GM12878 (cell line): ENCODE data around the gene CREB5. TPM values are rescaled to one million over a fixed set of nuclear protein-coding genes. Genes with fewer than 3 reads are reported as not detected.

Experiments
- ATAC-seq: fragments of 200-7000 bp; cut with Tn5 transposase; 3 replicates; pipeline ENCODE4 v1.9.1; 2020; ENCODE audit warnings: mild to moderate bottlenecking, moderate library complexity
- BruUV-seq: library from RNA; stranded (reverse); fragments of 400-500 nt; replicated peaks from 2 replicates; lab custom pipeline; 2021; lab: Mats Ljungman, UMichigan
- CTCF ChIA-PET: fragments of 300-600 bp; sonication (Branson Sonifier 250); formaldehyde crosslinking; extraction: SDS; loops from one replicate; lab custom pipeline; 2021; ENCODE audit warnings: inconsistent platforms; lab: Yijun Ruan, JAX
- POLR2A ChIA-PET: fragments of 350-600 bp; formaldehyde crosslinking; extraction: SDS; loops from one replicate; lab custom pipeline; 2021; ENCODE audit warnings: inconsistent platforms; lab: Charles Lee
- RAD21 ChIA-PET: fragments of 300-600 bp; sonication (Branson Sonifier 250); formaldehyde crosslinking; loops from one replicate; lab custom pipeline; 2023; ENCODE audit warnings: antibody characterized with exemption; ENCODE audit not compliant: unreplicated experiment; lab: Charles Lee
- SMC1A ChIA-PET: fragments of 300-600 bp; sonication (Branson Sonifier 250); formaldehyde crosslinking; loops from one replicate; lab custom pipeline; 2023; ENCODE audit not compliant: unreplicated experiment, uncharacterized antibody; lab: Charles Lee
- DNase-seq: peaks from one replicate; pipeline ENCODE4 v3.0.0-alpha.2; 2011; ENCODE audit warnings: low read depth, low spot score
- FAIRE-seq: peaks from 3 replicates; lab custom pipeline; 2011; peaks lifted over from hg19 to GRCh38; lab: Jason Lieb, UNC
- H2AFZ ChIP-seq: 2 replicates; pipeline ENCODE4 v1.6.0; 2011; ENCODE audit warnings: low read depth, low read length, control low read depth; ENCODE audit not compliant: control insufficient read depth
- H3K27ac ChIP-seq: 2 replicates; pipeline ENCODE4 v1.5.1; 2011; ENCODE audit warnings: control low read depth; ENCODE audit not compliant: control insufficient read depth, insufficient read depth
- H3K27me3 ChIP-seq, 2 experiments: replicated peaks in 1 of 2; 2 replicates each; pipeline versions ENCODE4 v1.6.0 to v1.6.1; 2011; ENCODE audit warnings: low read length in 1 of 2; ENCODE audit not compliant: control insufficient read depth in 2 of 2, insufficient read depth in 2 of 2
- H3K36me3 ChIP-seq, 2 experiments: 2 replicates each; pipeline ENCODE4 v1.5.1; 2011; ENCODE audit warnings: low read length in 1 of 2; ENCODE audit not compliant: control insufficient read depth in 2 of 2, insufficient read depth in 2 of 2
- H3K4me1 ChIP-seq: 2 replicates; pipeline ENCODE4 v1.6.1; 2011; ENCODE audit warnings: mild to moderate bottlenecking, low read length, moderate library complexity, mixed read lengths; ENCODE audit not compliant: control insufficient read depth, insufficient read depth
- H3K4me2 ChIP-seq: 2 replicates; pipeline ENCODE4 v1.6.0; 2011; ENCODE audit warnings: control low read depth; ENCODE audit not compliant: control insufficient read depth, insufficient read depth
- H3K4me3 ChIP-seq: fragments of 200-600 bp; sonication (generic); 2 replicates; pipeline ENCODE4 v1.5.1; 2016
- H3K79me2 ChIP-seq: 2 replicates; pipeline ENCODE4 v1.6.0; 2011; ENCODE audit warnings: low read length; ENCODE audit not compliant: control insufficient read depth, insufficient read depth
- H3K9ac ChIP-seq: 2 replicates; pipeline ENCODE4 v1.8.0; 2011; ENCODE audit warnings: low read length, control low read depth, mixed read lengths; ENCODE audit not compliant: control insufficient read depth, insufficient read depth
- H3K9me3 ChIP-seq: replicated peaks from 3 replicates; pipeline ENCODE4 v1.5.1; 2011; ENCODE audit warnings: mild to moderate bottlenecking, low read length; ENCODE audit not compliant: control insufficient read depth, insufficient read depth
- H4K20me1 ChIP-seq: 2 replicates; pipeline ENCODE4 v1.6.0; 2011; ENCODE audit not compliant: control insufficient read depth, insufficient read depth
- ATF7 ChIP-seq: fragments of 450-650 bp; IDR thresholded peaks from 2 replicates; pipeline ENCODE4 v1.6.1; 2016; ENCODE audit warnings: low read depth, mild to moderate bottlenecking
- BCL3 ChIP-seq: IDR thresholded peaks from 2 replicates; pipeline ENCODE4 v1.6.1; 2011; ENCODE audit warnings: borderline replicate concordance, low read depth, mild to moderate bottlenecking, moderate library complexity, low read length; ENCODE audit not compliant: insufficient read depth, poor library complexity, severe bottlenecking
- BRCA1 ChIP-seq: IDR thresholded peaks from 2 replicates; pipeline ENCODE4 v1.6.1; 2011; ENCODE audit warnings: low read depth, low read length, improper control_type of control experiment
- CREB1 ChIP-seq: IDR thresholded peaks from 2 replicates; pipeline ENCODE4 v1.6.1; 2012; ENCODE audit warnings: low read depth, mild to moderate bottlenecking, inconsistent platforms
- EGR1 ChIP-seq, 2 experiments: IDR thresholded peaks; 1 replicate in 1 of 2; 2 replicates in 1 of 2; pipeline ENCODE4 v1.6.1; 2011 to 2012; ENCODE audit warnings: low read depth in 2 of 2, low read length in 2 of 2, borderline replicate concordance in 1 of 2, mild to moderate bottlenecking in 1 of 2, moderate library complexity in 1 of 2
- EP300 ChIP-seq, 2 experiments: fragments of 150-350 bp in 1 of 2; IDR thresholded peaks; 2 replicates each; pipeline ENCODE4 v1.6.1; 2011 to 2012; ENCODE audit warnings: low read depth in 2 of 2, low read length in 2 of 2, borderline replicate concordance in 1 of 2, improper control_type of control experiment in 1 of 2, inconsistent platforms in 1 of 2; ENCODE audit not compliant: control insufficient read depth in 1 of 2
- NBN ChIP-seq: fragments of 450-650 bp; IDR thresholded peaks from 2 replicates; pipeline ENCODE4 v1.6.1; 2016
- NKRF ChIP-seq: fragments of 450-650 bp; conservative IDR thresholded peaks from 2 replicates; pipeline ENCODE4 v1.6.1; 2017; ENCODE audit warnings: mild to moderate bottlenecking, moderate library complexity
- PBX3 ChIP-seq: IDR thresholded peaks from 2 replicates; pipeline ENCODE4 v1.6.1; 2011; ENCODE audit warnings: mild to moderate bottlenecking, low read depth, low read length, moderate library complexity; ENCODE audit not compliant: insufficient replicate concordance
- PML ChIP-seq: IDR thresholded peaks from 2 replicates; pipeline ENCODE4 v1.6.1; 2012; ENCODE audit warnings: low read length, inconsistent platforms
- RAD21 ChIP-seq: IDR thresholded peaks from 2 replicates; pipeline ENCODE4 v1.6.1; 2011; ENCODE audit warnings: mild to moderate bottlenecking, low read depth, low read length, moderate library complexity; ENCODE audit not compliant: insufficient read depth
- RELA ChIP-seq: fragments of 450-650 bp; IDR thresholded peaks from 2 replicates; pipeline ENCODE4 v1.8.0; 2014; ENCODE audit warnings: borderline replicate concordance; ENCODE audit not compliant: partially characterized antibody
- RFX5 ChIP-seq: IDR thresholded peaks from 2 replicates; pipeline ENCODE4 v1.6.1; 2011; ENCODE audit warnings: low read depth, low read length, improper control_type of control experiment
- SUPT20H ChIP-seq: IDR thresholded peaks from 2 replicates; pipeline ENCODE4 v1.6.1; 2011; ENCODE audit warnings: low read depth, mild to moderate bottlenecking, low read length, moderate library complexity, borderline replicate concordance; ENCODE audit not compliant: control insufficient read depth
- TCF12 ChIP-seq: IDR thresholded peaks from 2 replicates; pipeline ENCODE4 v1.6.1; 2011; ENCODE audit warnings: low read depth, mild to moderate bottlenecking, low read length
- YY1 ChIP-seq: IDR thresholded peaks from 2 replicates; pipeline ENCODE4 v1.6.1; 2011; ENCODE audit warnings: low read depth, mild to moderate bottlenecking, low read length
- WGBS: methylation state at CpG from one replicate; pipeline ENCODE4 v1.1.6; 2016; ENCODE audit warnings: low lambda C conversion rate; ENCODE audit not compliant: insufficient replicate concordance, insufficient coverage; ENCODE audit errors: missing lambda C conversion rate; 5-methylcytosine and 5-hydroxymethylcytosine counted together
- in situ Hi-C: fragments of 300-500 bp; cut with MboI; formaldehyde crosslinking; loops from 9 replicates; pipeline ENCODE4 v1.14.3; 2018; ENCODE audit warnings: mixed read lengths
- intact Hi-C: fragments of 100-400 bp; cut with micrococcal nuclease; formaldehyde crosslinking; loops from one replicate; pipeline ENCODE4 v1.14.2; 2022; ENCODE audit not compliant: unreplicated experiment
- polyA plus RNA-seq, 11 experiments: library from polyadenylated mRNA; depleted of rRNA in 4 of 11; unstranded in 6 of 11; stranded (reverse) in 5 of 11; fragments of >200 nt; fragmentation: Nextera tagmentation in 4 of 11; fragmentation: Illumina TruSeq in 1 of 11; extraction: Ambion mirVana in 4 of 11; extraction: Trizol in 1 of 11; gene quantifications; 1 replicate in 1 of 11; 2 replicates in 10 of 11; pipeline versions ENCODE4 v1.2.1 to v1.2.3, GENCODE V29; 2011 to 2016; ENCODE audit warnings: inconsistent platforms in 2 of 11, missing spikeins in 2 of 11, low read depth in 1 of 11
- total RNA-seq, 4 experiments: library from RNA; depleted of rRNA in 3 of 4; stranded (reverse); fragments of >200 nt in 3 of 4; fragmentation: Illumina TruSeq in 1 of 4; extraction: Trizol in 1 of 4; gene quantifications; 2 replicates each; pipeline versions ENCODE4 v1.2.1 to v1.2.3, GENCODE V29; 2013 to 2021
- TF ChIP-seq, protein P1 (sequence below): fragments of 450-650 bp; IDR thresholded peaks from 2 replicates; pipeline ENCODE4 v1.6.1; 2014; ENCODE audit warnings: mild to moderate bottlenecking

The CREB5 gene
- total and polyA plus RNA-seq, 10 of the 15 experiments (the other 5 are each of a cell fraction or from before 2014, with no cell fraction given) = 12.9 to 74.1 (median 53.0) TPM

DNA sequence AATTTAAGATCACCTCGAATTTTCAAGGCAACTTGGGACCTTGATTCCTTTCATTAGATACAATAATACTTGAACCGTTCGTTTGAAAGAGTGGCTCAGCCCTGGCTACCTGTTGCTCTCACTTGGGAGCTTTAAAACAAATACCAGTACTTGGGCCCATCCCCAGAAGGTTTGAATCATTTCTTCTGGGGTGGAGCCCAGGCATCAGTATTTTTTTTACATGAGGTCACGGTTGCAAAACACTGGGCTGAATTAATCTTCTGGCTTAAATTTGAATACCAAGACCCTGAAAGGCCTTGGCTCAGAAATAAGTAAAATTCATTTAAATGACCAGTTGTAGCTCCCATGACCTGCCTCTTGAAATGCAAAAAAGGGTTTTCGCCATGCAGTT is 214.9 kb downstream of the CREB5 start:
- Histone ChIP-seq H3K27me3 (no peaks in the 10 kb centered on the region), H3K4me3 (no peak overlapping the region), H3K27ac (no peak overlapping the region), H3K36me3 (peaks cover 0 to 4% of the 10 kb centered on the region in 2 experiments; a peak in 2 of 4 replicates), H4K20me1 (no peaks in the 10 kb centered on the region), H3K4me1 (0 out of 2 replicates have a peak, but pooled peaks cover 3% of the 10 kb centered on the region), H3K9me3 (no peaks in the 10 kb centered on the region), H2AFZ (no peak overlapping the region), H3K79me2 (no peaks in the 10 kb centered on the region), H3K4me2 (no peak overlapping the region), H3K9ac (no peak overlapping the region)
- ATAC-seq (no peak), FAIRE-seq (no peak), DNase-seq (no peak)
- 49% methylated on average over 5 of the region's 5 CpGs for WGBS
- RAD21 ChIA-PET = interaction anchor here (1.0 to 1.1 kb wide), 2 partner anchors 215 to 239 kb away, joined by 3 read pairs; partner anchors contain the start of gene CREB5
- BruUV-seq = no TSS peak
- intact Hi-C loops (loop anchor here (2.0 to 5.0 kb wide), 2 partner anchors 216 to 330 kb away; no protein-coding TSS in a partner anchor), in situ Hi-C loops (loop anchor here (10.0 kb wide), 1 partner anchor 232 kb away; no protein-coding TSS in a partner anchor)
- no peak for TF ChIP-seq EGR1 (IDR thresholded peaks at IDR 0.05; ENCODE audit: borderline replicate concordance in 1 of 2, low read depth in 2 of 2, low read length in 2 of 2)
- no peak for TF ChIP-seq PML
- no peak for TF ChIP-seq SUPT20H
- TF ChIP-seq EP300 (IDR thresholded peaks at IDR 0.05; ENCODE audit: borderline replicate concordance in 1 of 2, control insufficient read depth in 1 of 2, low read depth in 2 of 2, low read length in 2 of 2) = no peak
- no peak for TF ChIP-seq NBN
- no peak for TF ChIP-seq ATF7
- no peak for TF ChIP-seq BCL3
- TF ChIP-seq, protein P1, sequence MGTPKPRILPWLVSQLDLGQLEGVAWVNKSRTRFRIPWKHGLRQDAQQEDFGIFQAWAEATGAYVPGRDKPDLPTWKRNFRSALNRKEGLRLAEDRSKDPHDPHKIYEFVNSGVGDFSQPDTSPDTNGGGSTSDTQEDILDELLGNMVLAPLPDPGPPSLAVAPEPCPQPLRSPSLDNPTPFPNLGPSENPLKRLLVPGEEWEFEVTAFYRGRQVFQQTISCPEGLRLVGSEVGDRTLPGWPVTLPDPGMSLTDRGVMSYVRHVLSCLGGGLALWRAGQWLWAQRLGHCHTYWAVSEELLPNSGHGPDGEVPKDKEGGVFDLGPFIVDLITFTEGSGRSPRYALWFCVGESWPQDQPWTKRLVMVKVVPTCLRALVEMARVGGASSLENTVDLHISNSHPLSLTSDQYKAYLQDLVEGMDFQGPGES = no peak
- TF ChIP-seq RELA = no peak
- TF ChIP-seq NKRF = no peak
- no peak for TF ChIP-seq PBX3
- TF ChIP-seq RFX5 = no peak
- no peak for TF ChIP-seq CREB1
- no peak for TF ChIP-seq RAD21
- TF ChIP-seq YY1 = no peak
- no peak for TF ChIP-seq BRCA1
- TF ChIP-seq TCF12 = no peak
- POLR2A ChIA-PET = interaction anchor here (1.5 kb wide), 1 partner anchor 51 kb away, joined by 4 read pairs; no protein-coding TSS in a partner anchor
- CTCF ChIA-PET = interaction anchor here (0.7 to 2.7 kb wide), 19 partner anchors 19 to 266 kb away, joined by 3 to 20 read pairs (median 4); partner anchors contain the start of gene CREB5
- SMC1A ChIA-PET = interaction anchor here (0.8 to 2.6 kb wide), 17 partner anchors 10 to 239 kb away, joined by 3 to 16 read pairs (median 4); partner anchors contain the start of gene CREB5
